Lung (tissue), 12 donors: ENCODE data around the gene HOXB8. TPM values are rescaled to one million over a fixed set of nuclear protein-coding genes. Genes with fewer than 3 reads are reported as not detected.

Experiments used
- ATAC-seq: fragments of 200-7000 bp; cut with Tn5 transposase; one replicate; pipeline ENCODE4 v1.9.1; 2020; ENCODE audit warnings: moderate number of reproducible peaks; ENCODE audit not compliant: insufficient read depth, low FRiP score
- DNase-seq, 3 donors: peaks; one replicate each; pipeline ENCODE4 v3.0.0-alpha.2; 2013 to 2017
- H3K27ac ChIP-seq, 2 donors: one replicate each; pipeline ENCODE4 v1.5.1; 2013; ENCODE audit warnings: mild to moderate bottlenecking in 2 of 2, moderate library complexity in 2 of 2, control low read depth in 1 of 2, inconsistent platforms in 1 of 2, low read depth in 1 of 2, low read length in 1 of 2
- H3K27me3 ChIP-seq, 3 donors: one replicate each; pipeline ENCODE4 v1.5.1; 2013; ENCODE audit warnings: low read length in 2 of 3; ENCODE audit not compliant: control insufficient read depth in 3 of 3, insufficient read depth in 3 of 3
- H3K36me3 ChIP-seq, 4 donors: one replicate each; pipeline ENCODE4 v1.5.1; 2013; ENCODE audit warnings: low read length in 4 of 4, mild to moderate bottlenecking in 1 of 4, moderate library complexity in 1 of 4; ENCODE audit not compliant: control insufficient read depth in 4 of 4, insufficient read depth in 4 of 4
- H3K4me1 ChIP-seq, 5 donors: one replicate each; pipeline ENCODE4 v1.5.1; 2013; ENCODE audit warnings: low read length in 5 of 5, mild to moderate bottlenecking in 2 of 5, moderate library complexity in 1 of 5; ENCODE audit not compliant: control insufficient read depth in 5 of 5, insufficient read depth in 5 of 5
- H3K4me3 ChIP-seq: one replicate; pipeline ENCODE4 v1.5.1; 2013; ENCODE audit warnings: mild to moderate bottlenecking, control low read depth, moderate library complexity
- H3K9ac ChIP-seq, 2 donors: one replicate each; pipeline ENCODE4 v1.5.1; 2013; ENCODE audit warnings: low read length in 2 of 2, control low read depth in 1 of 2; ENCODE audit not compliant: insufficient read depth in 1 of 2
- H3K9me3 ChIP-seq, 4 donors: one replicate each; pipeline ENCODE4 v1.5.1; 2013; ENCODE audit warnings: low read length in 3 of 4, mild to moderate bottlenecking in 1 of 4, moderate library complexity in 1 of 4; ENCODE audit not compliant: control insufficient read depth in 4 of 4, insufficient read depth in 3 of 4
- WGBS, 2 donors: extraction: QIAGEN DNeasy Blood & Tissue Kit; methylation state at CpG; one replicate each; pipeline ENCODE4 v1.1.7; 2013; 5-methylcytosine and 5-hydroxymethylcytosine counted together
- polyA plus RNA-seq, 2 donors: library from polyadenylated mRNA; stranded (reverse); fragments of 200-250 nt; gene quantifications; one replicate each; pipeline ENCODE4 v1.2.1, GENCODE V29; 2013
- total RNA-seq, 2 donors: library from RNA; depleted of rRNA in 1 of 2; stranded (reverse); fragments of >200 nt in 1 of 2; gene quantifications; one replicate each; pipeline ENCODE4 v1.2.1, GENCODE V29; 2014 to 2021
- TF ChIP-seq, protein P1 (sequence below): IDR thresholded peaks from 2 replicates; pipeline ENCODE4 v1.5.1; 2012; ENCODE audit warnings: mild to moderate bottlenecking; ENCODE audit errors: control extremely low read depth, extremely low read depth
- donor health status: control.
- donor health status: control.
- donor health status: Bipolar disorder and iron deficiency.
- donor health status: healthy.
- donor health status: DM: yes; HTN: yes; CAD: no.

Gene HOXB8
- total and polyA plus RNA-seq, 4 donors, result 0.08 to 0.31 (median 0.10) TPM; not detected in 1

DNA sequence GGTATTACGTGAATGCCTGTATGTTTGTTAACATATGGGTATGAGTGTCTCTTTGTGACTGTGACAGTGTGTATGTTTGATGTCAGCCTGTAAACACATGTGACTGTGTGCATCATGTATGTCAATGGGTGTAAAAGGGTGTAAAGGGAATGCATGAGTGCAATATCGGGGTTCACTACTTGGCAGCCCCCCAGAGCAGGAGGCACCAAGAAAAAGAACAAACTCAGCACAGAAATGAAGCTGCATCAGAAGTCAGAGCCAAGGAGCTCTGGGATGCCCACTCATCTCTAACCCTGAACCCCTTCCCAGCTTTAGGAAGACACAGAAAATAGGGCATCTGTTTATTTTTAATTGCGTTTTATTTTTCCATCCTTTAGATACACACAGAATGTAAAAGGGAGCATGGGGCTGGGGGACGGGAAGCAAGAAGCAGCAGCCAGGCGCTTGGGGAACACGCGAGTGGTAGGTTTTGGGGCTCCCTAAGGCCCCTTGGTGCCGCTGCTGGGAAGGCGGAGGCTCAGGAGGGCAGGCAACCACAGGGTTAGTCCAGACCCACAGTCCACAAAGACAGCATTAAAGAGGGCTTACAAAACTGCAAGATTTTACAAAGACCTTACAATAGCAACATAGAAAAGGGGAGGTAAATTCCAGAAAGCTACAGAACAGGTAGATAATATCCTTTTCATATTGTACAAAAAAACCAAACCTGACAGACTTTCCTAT is 8.0 kb downstream of the HOXB8 start:
- H3K4me3 ChIP-seq, result no peak overlapping the region
- peaks cover 0 to 4% (median 0%) of the 10 kb centered on the region in 4 donors for H3K9me3 ChIP-seq
- WGBS, 2 donors, result 63 to 76% methylated on average over 9 of the region's 9 CpGs
- H3K9ac ChIP-seq, result no peak overlapping the region
- TF ChIP-seq, protein P1, sequence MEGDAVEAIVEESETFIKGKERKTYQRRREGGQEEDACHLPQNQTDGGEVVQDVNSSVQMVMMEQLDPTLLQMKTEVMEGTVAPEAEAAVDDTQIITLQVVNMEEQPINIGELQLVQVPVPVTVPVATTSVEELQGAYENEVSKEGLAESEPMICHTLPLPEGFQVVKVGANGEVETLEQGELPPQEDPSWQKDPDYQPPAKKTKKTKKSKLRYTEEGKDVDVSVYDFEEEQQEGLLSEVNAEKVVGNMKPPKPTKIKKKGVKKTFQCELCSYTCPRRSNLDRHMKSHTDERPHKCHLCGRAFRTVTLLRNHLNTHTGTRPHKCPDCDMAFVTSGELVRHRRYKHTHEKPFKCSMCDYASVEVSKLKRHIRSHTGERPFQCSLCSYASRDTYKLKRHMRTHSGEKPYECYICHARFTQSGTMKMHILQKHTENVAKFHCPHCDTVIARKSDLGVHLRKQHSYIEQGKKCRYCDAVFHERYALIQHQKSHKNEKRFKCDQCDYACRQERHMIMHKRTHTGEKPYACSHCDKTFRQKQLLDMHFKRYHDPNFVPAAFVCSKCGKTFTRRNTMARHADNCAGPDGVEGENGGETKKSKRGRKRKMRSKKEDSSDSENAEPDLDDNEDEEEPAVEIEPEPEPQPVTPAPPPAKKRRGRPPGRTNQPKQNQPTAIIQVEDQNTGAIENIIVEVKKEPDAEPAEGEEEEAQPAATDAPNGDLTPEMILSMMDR, result no peak
- DNase-seq, result no peak
- H3K27me3 ChIP-seq, result peaks cover 0 to 84% (median 40%) of the 10 kb centered on the region in 3 donors
- no peak overlapping the region for H3K27ac ChIP-seq
- H3K4me1 ChIP-seq, result peaks cover 0 to 13% (median 0%) of the 10 kb centered on the region in 5 donors
- peaks cover 0 to 8% (median 0%) of the 10 kb centered on the region in 4 donors for H3K36me3 ChIP-seq
- no peak for ATAC-seq

DNA sequence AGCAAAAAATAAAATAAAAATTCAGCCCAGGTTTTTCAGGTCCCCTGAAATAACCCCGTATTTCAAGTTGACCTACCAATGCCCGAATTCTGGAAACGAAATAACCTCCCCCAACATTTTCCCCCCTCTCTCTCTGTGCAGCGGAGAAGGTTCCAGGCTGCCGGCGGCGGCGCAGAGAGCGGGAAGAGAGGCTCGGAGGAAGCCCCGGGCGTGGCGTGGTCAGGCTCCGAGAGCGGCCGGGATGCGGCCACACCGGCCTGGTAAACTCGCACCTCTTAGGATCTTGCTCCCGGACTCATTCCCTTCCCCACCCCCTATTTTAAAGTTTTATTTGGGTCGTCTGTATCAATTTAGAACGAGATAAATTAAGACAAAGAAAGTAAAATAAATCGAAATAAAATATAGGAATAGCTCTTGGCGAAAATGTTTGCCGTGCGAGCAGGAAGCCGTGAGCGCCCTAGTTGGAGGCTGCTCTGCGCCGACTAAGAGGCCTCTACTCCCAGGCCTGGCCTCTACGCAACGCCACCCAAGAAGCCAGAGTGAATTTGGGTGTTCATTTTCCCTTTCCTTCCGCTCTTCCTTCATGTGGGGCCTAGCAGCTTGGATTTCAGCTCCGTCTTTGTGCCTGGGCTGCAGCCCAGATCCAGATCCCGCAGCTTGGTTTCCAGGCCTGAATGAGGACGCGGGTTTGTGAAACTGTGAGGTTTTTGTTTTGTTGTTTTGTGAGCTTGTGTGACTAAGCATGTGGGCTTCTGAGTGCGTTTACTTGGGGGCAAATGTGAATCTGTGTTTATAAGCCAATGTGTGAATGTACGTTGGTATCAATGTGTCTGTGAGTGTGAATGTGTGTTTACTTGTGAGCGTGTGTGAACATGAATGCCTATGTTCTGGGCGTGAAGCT is 8.9 kb downstream of the HOXB8 start:
- H3K36me3 ChIP-seq, result peaks cover 0 to 8% (median 0%) of the 10 kb centered on the region in 4 donors
- 61 to 85% methylated on average over 41 of the region's 41 CpGs for WGBS, 2 donors
- DNase-seq (no peak), ATAC-seq (no peak)
- H3K4me3 ChIP-seq, result no peak overlapping the region
- H3K9ac ChIP-seq, result no peak overlapping the region
- peaks cover 0 to 9% (median 0%) of the 10 kb centered on the region in 5 donors for H3K4me1 ChIP-seq
- TF ChIP-seq, protein P1, result no peak
- H3K27me3 ChIP-seq, result peaks cover 0 to 84% (median 46%) of the 10 kb centered on the region in 3 donors
- H3K27ac ChIP-seq, result no peak overlapping the region
- peaks cover 0 to 4% (median 0%) of the 10 kb centered on the region in 4 donors for H3K9me3 ChIP-seq

DNA sequence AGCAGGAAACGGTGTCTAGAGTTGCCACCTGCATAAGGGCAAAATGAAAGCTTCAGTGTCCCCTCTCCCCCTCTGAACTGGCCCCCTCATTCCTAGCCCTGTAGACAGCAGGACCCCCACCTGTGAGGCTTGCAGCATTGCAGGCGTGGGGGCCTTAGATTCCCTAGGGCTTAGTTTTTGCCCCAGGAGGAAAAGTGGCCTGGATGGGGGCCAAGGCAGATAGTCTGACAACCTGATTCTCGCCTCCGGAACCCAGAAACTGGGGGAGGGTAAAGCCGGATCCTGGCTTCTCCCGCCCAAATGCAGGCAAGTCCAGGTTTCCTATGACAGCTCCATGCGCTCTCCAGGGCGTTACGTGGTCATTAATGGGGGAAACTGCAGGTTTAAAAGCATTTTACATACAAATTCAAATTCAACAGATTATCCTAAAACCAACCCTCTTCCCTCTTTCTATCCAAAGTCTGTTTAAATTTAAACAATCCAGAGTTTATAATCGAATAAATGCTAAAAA is 9.6 kb downstream of the HOXB8 start:
- peaks cover 0 to 9% (median 0%) of the 10 kb centered on the region in 5 donors for H3K4me1 ChIP-seq
- TF ChIP-seq, protein P1, result no peak
- DNase-seq (no peak), ATAC-seq (no peak)
- no peak overlapping the region for H3K27ac ChIP-seq
- H3K36me3 ChIP-seq, result peaks cover 0 to 8% (median 0%) of the 10 kb centered on the region in 4 donors
- no peak overlapping the region for H3K4me3 ChIP-seq
- peaks cover 0 to 4% (median 0%) of the 10 kb centered on the region in 4 donors for H3K9me3 ChIP-seq
- peaks cover 0 to 85% (median 44%) of the 10 kb centered on the region in 3 donors for H3K27me3 ChIP-seq
- no peak overlapping the region for H3K9ac ChIP-seq
- WGBS, 2 donors, result 56 to 79% methylated on average over 10 of the region's 10 CpGs
